Nephron progenitor cell (in vitro differentiated cells): ENCODE measurements around the gene HSPB7.

Experiments
- DNase-seq: peaks from one replicate; pipeline ENCODE4 v3.0.0; 2021
- H3K27ac Mint-ChIP-seq: 2 replicates; pipeline ENCODE4 v1.8.0; 2021; ENCODE audit warnings: mild to moderate bottlenecking, moderate library complexity, mixed read lengths
- H3K27me3 Mint-ChIP-seq: 2 replicates; pipeline ENCODE4 v1.8.0; 2021; ENCODE audit warnings: mild to moderate bottlenecking, low read depth, mixed read lengths; ENCODE audit not compliant: poor library complexity
- H3K36me3 Mint-ChIP-seq: 2 replicates; pipeline ENCODE4 v1.8.0; 2021; ENCODE audit warnings: low read depth, mixed read lengths
- H3K4me1 Mint-ChIP-seq: 2 replicates; pipeline ENCODE4 v1.8.0; 2021; ENCODE audit warnings: mixed read lengths
- H3K4me3 Mint-ChIP-seq: 2 replicates; pipeline ENCODE4 v1.8.0; 2021; ENCODE audit warnings: mild to moderate bottlenecking, moderate library complexity, mixed read lengths
- H3K9me3 Mint-ChIP-seq: 2 replicates; pipeline ENCODE4 v1.8.0; 2021; ENCODE audit warnings: mild to moderate bottlenecking, moderate library complexity, mixed read lengths
- CTCF ChIP-seq: fragments of 200-600 bp; sonication (generic); IDR thresholded peaks from 2 replicates; pipeline ENCODE4 v1.5.0; 2021; ENCODE audit warnings: antibody characterized with exemption

Gene HSPB7

GRCh38 chr1:16018749-16019643, 1.2 kb upstream of the HSPB7 start:
- Mint-ChIP-seq H3K4me3 (no peak overlapping the region), H3K4me1 (peaks cover 62% of the 10 kb centered on the region), H3K27ac (no peak overlapping the region), H3K36me3 (no peaks in the 10 kb centered on the region), H3K27me3 (peaks cover 31% of the 10 kb centered on the region), H3K9me3 (no peaks in the 10 kb centered on the region)
- TF ChIP-seq CTCF = no peak
- DNase-seq = no peak

- no peaks in the 10 kb centered on the region for H3K9me3 Mint-ChIP-seq
- DNase-seq = no peak
- H3K27me3 Mint-ChIP-seq = peaks cover 33% of the 10 kb centered on the region
- no peak overlapping the region for H3K4me3 Mint-ChIP-seq
- TF ChIP-seq CTCF = no peak
- H3K27ac Mint-ChIP-seq = no peak overlapping the region
- H3K36me3 Mint-ChIP-seq = no peaks in the 10 kb centered on the region
- H3K4me1 Mint-ChIP-seq = peaks cover 69% of the 10 kb centered on the region
Observed at GRCh38 chr1:16018308-16018707, 465 bp upstream of the HSPB7 start.

GRCh38 chr1:16017076-16017460, 775 bp downstream of the HSPB7 start:
- no peak for DNase-seq
- H3K4me3 Mint-ChIP-seq = no peak overlapping the region
- no peaks in the 10 kb centered on the region for H3K9me3 Mint-ChIP-seq
- no peak for TF ChIP-seq CTCF
- H3K27me3 Mint-ChIP-seq = peaks cover 31% of the 10 kb centered on the region
- no peaks in the 10 kb centered on the region for H3K36me3 Mint-ChIP-seq
- no peak overlapping the region for H3K27ac Mint-ChIP-seq
- peaks cover 63% of the 10 kb centered on the region for H3K4me1 Mint-ChIP-seq

- H3K27ac Mint-ChIP-seq = no peak overlapping the region
- peaks cover 26% of the 10 kb centered on the region for H3K27me3 Mint-ChIP-seq
- H3K4me1 Mint-ChIP-seq = peaks cover 56% of the 10 kb centered on the region
- H3K9me3 Mint-ChIP-seq = no peaks in the 10 kb centered on the region
- H3K4me3 Mint-ChIP-seq = no peak overlapping the region
- DNase-seq = no peak
- no peak for TF ChIP-seq CTCF
- H3K36me3 Mint-ChIP-seq = no peaks in the 10 kb centered on the region
Observed at GRCh38 chr1:16015960-16016901, 1.6 kb downstream of the HSPB7 start.

GRCh38 chr1:16015491-16015890, 2.4 kb downstream of the HSPB7 start:
- Mint-ChIP-seq H3K36me3 (no peaks in the 10 kb centered on the region), H3K9me3 (no peaks in the 10 kb centered on the region), H3K27me3 (peaks cover 26% of the 10 kb centered on the region), H3K27ac (no peak overlapping the region), H3K4me3 (no peak overlapping the region), H3K4me1 (peaks cover 56% of the 10 kb centered on the region)
- DNase-seq = no peak
- TF ChIP-seq CTCF = no peak
